Iris pigment epithelial cell (primary cell): ENCODE measurements around the gene DCBLD1.
"Not testable (repeated sequence)": the region's sequence is repeated elsewhere in the genome, so short reads cannot be mapped to it uniquely, and the experiment has no call there.

Source experiments
- DNase-seq: peaks from one replicate; pipeline ENCODE4 v3.0.0-alpha.2; 2011; ENCODE audit warnings: low read depth

Gene DCBLD1

GRCh38 chr6:117501722-117502121, 19.2 kb downstream of the DCBLD1 start:
- DNase-seq = no peak

GRCh38 chr6:117502580-117502979, 20.1 kb downstream of the DCBLD1 start:
- peak; percentile 77 for DNase-seq

GRCh38 chr6:117503211-117503610, 20.7 kb downstream of the DCBLD1 start:
- no peak for DNase-seq

GRCh38 chr6:117504478-117505144, 22.1 kb downstream of the DCBLD1 start:
- no peak for DNase-seq

- peak; percentile 58 for DNase-seq
Observed at GRCh38 chr6:117505311-117505710, 22.8 kb downstream of the DCBLD1 start.

GRCh38 chr6:117506180-117506835, 23.8 kb downstream of the DCBLD1 start:
- peak; percentile 57 for DNase-seq

GRCh38 chr6:117506907-117507306, 24.4 kb downstream of the DCBLD1 start:
- DNase-seq = no peak

- DNase-seq = no peak
Observed at GRCh38 chr6:117508450-117508971, 26.0 kb downstream of the DCBLD1 start.

- no peak for DNase-seq
Observed at GRCh38 chr6:117509021-117509420, 26.5 kb downstream of the DCBLD1 start.

GRCh38 chr6:117512056-117512828, 29.8 kb downstream of the DCBLD1 start:
- DNase-seq = no peak

- no peak for DNase-seq
Observed at GRCh38 chr6:117512987-117513573, 30.6 kb downstream of the DCBLD1 start.

- DNase-seq = no peak
Observed at GRCh38 chr6:117513778-117514365, 31.4 kb downstream of the DCBLD1 start.

- DNase-seq = no peak
Observed at GRCh38 chr6:117514655-117515054, 32.2 kb downstream of the DCBLD1 start.

GRCh38 chr6:117515326-117515725, 32.9 kb downstream of the DCBLD1 start:
- no peak for DNase-seq

GRCh38 chr6:117517995-117518394, 35.5 kb downstream of the DCBLD1 start:
- DNase-seq = not testable (repeated sequence)

GRCh38 chr6:117518870-117519269, 36.4 kb downstream of the DCBLD1 start:
- DNase-seq = no peak

GRCh38 chr6:117520603-117521395, 38.3 kb downstream of the DCBLD1 start:
- DNase-seq = no peak

- DNase-seq = peak; percentile 39
Observed at GRCh38 chr6:117521791-117522502, 39.5 kb downstream of the DCBLD1 start.

GRCh38 chr6:117525607-117526006, 43.1 kb downstream of the DCBLD1 start:
- no peak for DNase-seq

GRCh38 chr6:117530467-117531242, 48.2 kb downstream of the DCBLD1 start:
- DNase-seq = no peak
